ENCODE data around the gene GCG.

The GCG gene

GRCh38 chr2:162143969-162144368 is 8.1 kb downstream of the GCG start:
- H3K27me3 ChIP-seq (ENCODE audit: insufficient read depth, poor library complexity, severe bottlenecking), result peaks cover 18% of the 10 kb centered on the region
- TF ChIP-seq CTCF (IDR thresholded peaks at IDR 0.05; ENCODE audit: insufficient read depth, low read length), result no peak
- TF ChIP-seq SPI1 (IDR thresholded peaks at IDR 0.05; ENCODE audit: borderline replicate concordance, low read depth), result no peak
- no peak for TF ChIP-seq POLR2AphosphoS5 (IDR thresholded peaks at IDR 0.05; ENCODE audit: low read depth)
- TF ChIP-seq GABPA (IDR thresholded peaks at IDR 0.05; ENCODE audit: low read depth), result no peak
- no peak for TF ChIP-seq REST (IDR thresholded peaks at IDR 0.05; ENCODE audit: insufficient replicate concordance, low read depth)
- no peak overlapping the region for H3K27ac ChIP-seq (replicated peaks)
- no peak for DNase-seq (ENCODE audit: low read depth in 1 of 2, low spot score in 1 of 2)
- H3K4me3 ChIP-seq (replicated peaks; ENCODE audit: insufficient read depth, low read length), result no peak overlapping the region

GRCh38 chr2:162138310-162138709 is 13.7 kb downstream of the GCG start:
- peaks cover 2% of the 10 kb centered on the region for H3K27me3 ChIP-seq (ENCODE audit: insufficient read depth, poor library complexity, severe bottlenecking)
- no peak overlapping the region for H3K27ac ChIP-seq (replicated peaks)
- TF ChIP-seq SPI1 (IDR thresholded peaks at IDR 0.05; ENCODE audit: borderline replicate concordance, low read depth), result no peak
- no peak for TF ChIP-seq CTCF (IDR thresholded peaks at IDR 0.05; ENCODE audit: insufficient read depth, low read length)
- TF ChIP-seq REST (IDR thresholded peaks at IDR 0.05; ENCODE audit: insufficient replicate concordance, low read depth), result no peak
- TF ChIP-seq GABPA (IDR thresholded peaks at IDR 0.05; ENCODE audit: low read depth), result no peak
- TF ChIP-seq POLR2AphosphoS5 (IDR thresholded peaks at IDR 0.05; ENCODE audit: low read depth), result no peak
- no peak overlapping the region for H3K4me3 ChIP-seq (replicated peaks; ENCODE audit: insufficient read depth, low read length)
- DNase-seq (ENCODE audit: low read depth in 1 of 2, low spot score in 1 of 2), result no peak

GRCh38 chr2:162127422-162127821 is 24.6 kb downstream of the GCG start:
- H3K27ac ChIP-seq (replicated peaks), result no peak overlapping the region
- no peak for TF ChIP-seq SPI1 (IDR thresholded peaks at IDR 0.05; ENCODE audit: borderline replicate concordance, low read depth)
- TF ChIP-seq REST (IDR thresholded peaks at IDR 0.05; ENCODE audit: insufficient replicate concordance, low read depth), result no peak
- TF ChIP-seq CTCF (IDR thresholded peaks at IDR 0.05; ENCODE audit: insufficient read depth, low read length), result no peak
- TF ChIP-seq GABPA (IDR thresholded peaks at IDR 0.05; ENCODE audit: low read depth), result no peak
- TF ChIP-seq POLR2AphosphoS5 (IDR thresholded peaks at IDR 0.05; ENCODE audit: low read depth), result no peak
- H3K4me3 ChIP-seq (replicated peaks; ENCODE audit: insufficient read depth, low read length), result no peak overlapping the region
- H3K27me3 ChIP-seq (ENCODE audit: insufficient read depth, poor library complexity, severe bottlenecking), result no peaks in the 10 kb centered on the region
- DNase-seq (ENCODE audit: low read depth in 1 of 2, low spot score in 1 of 2), result no peak
